A549 (cell line): Measurements from ENCODE around the gene OSBPL9. TPM values are rescaled to one million over a fixed set of nuclear protein-coding genes. Genes with fewer than 3 reads are reported as not detected.

Experiments
- ATAC-seq, 2 experiments: fragments of 200-7000 bp in 1 of 2; fragments of >200 bp in 1 of 2; cut with Nextera tagmentation in 1 of 2; cut with Tn5 transposase in 1 of 2; 3 replicates each; pipeline versions ENCODE4 v1.8.0 to v1.9.1; 2018 to 2020; ENCODE audit warnings: mild to moderate bottlenecking in 1 of 2, moderate library complexity in 1 of 2
- CTCF ChIA-PET: fragments of 300-600 bp; sonication (Branson Sonifier 250); formaldehyde crosslinking; extraction: SDS; loops from one replicate; lab custom pipeline; 2021; ENCODE audit warnings: antibody characterized with exemption, inconsistent platforms; lab: Yijun Ruan, JAX
- POLR2A ChIA-PET: fragments of 350-600 bp; formaldehyde crosslinking; extraction: SDS; loops from one replicate; lab custom pipeline; 2021; ENCODE audit warnings: antibody characterized with exemption, inconsistent platforms; lab: Yijun Ruan, JAX
- DNase-seq, 2 experiments: peaks; one replicate each; pipeline versions ENCODE4 v3.0.0 to v3.0.0-alpha.2; 2011 to 2016; ENCODE audit warnings: low read depth in 1 of 2, low spot score in 1 of 2
- FAIRE-seq: peaks from 2 replicates; lab custom pipeline; 2011; peaks lifted over from hg19 to GRCh38; lab: Jason Lieb, UNC
- H3K27ac ChIP-seq, 2 experiments: fragments of >200 bp; sonication (Bioruptor Twin); formaldehyde crosslinking; 3 replicates each; pipeline ENCODE4 v1.5.1; 2016 to 2017
- H3K4me1 ChIP-seq: fragments of >200 bp; sonication (Bioruptor Twin); formaldehyde crosslinking; 3 replicates; pipeline ENCODE4 v1.6.1; 2016
- H3K4me2 ChIP-seq: fragments of >200 bp; sonication (Bioruptor Twin); formaldehyde crosslinking; 3 replicates; pipeline ENCODE4 v1.6.1; 2016
- H3K4me3 ChIP-seq: fragments of >200 bp; sonication (Bioruptor Twin); formaldehyde crosslinking; 3 replicates; pipeline ENCODE4 v1.5.1; 2016
- H3K9me3 ChIP-seq: fragments of >200 bp; sonication (Bioruptor Twin); formaldehyde crosslinking; 3 replicates; pipeline ENCODE4 v1.6.1; 2016
- CBX2 ChIP-seq: fragments of 200-600 bp; sonication (generic); IDR thresholded peaks from 2 replicates; pipeline ENCODE4 v1.6.1; 2016; ENCODE audit warnings: low read depth, mild to moderate bottlenecking, borderline replicate concordance
- CHD2 ChIP-seq: fragments of 150-350 bp; IDR thresholded peaks from 2 replicates; pipeline ENCODE4 v1.6.1; 2014; ENCODE audit warnings: low read length; ENCODE audit not compliant: partially characterized antibody
- EHF ChIP-seq: fragments of 250-450 bp; sonication (Bioruptor Pico); IDR thresholded peaks from 2 replicates; pipeline ENCODE4 v1.5.0; 2020; ENCODE audit warnings: mild to moderate bottlenecking
- ESRRA ChIP-seq: fragments of 150-350 bp; IDR thresholded peaks from 2 replicates; pipeline ENCODE4 v1.6.1; 2014; ENCODE audit warnings: mild to moderate bottlenecking, low read length, borderline replicate concordance
- HOXA7 ChIP-seq: fragments of 250-450 bp; sonication (Bioruptor Pico); IDR thresholded peaks from 2 replicates; pipeline ENCODE4 v1.5.0; 2020; ENCODE audit warnings: mild to moderate bottlenecking, moderate library complexity
- HOXB13 ChIP-seq: fragments of 250-450 bp; sonication (Bioruptor Pico); IDR thresholded peaks from 2 replicates; pipeline ENCODE4 v1.5.0; 2020; ENCODE audit warnings: low read depth, mild to moderate bottlenecking, moderate library complexity
- MAZ ChIP-seq: fragments of 150-350 bp; IDR thresholded peaks from 2 replicates; pipeline ENCODE4 v1.6.1; 2014; ENCODE audit warnings: antibody characterized with exemption, low read depth, low read length, borderline replicate concordance
- MYC ChIP-seq: IDR thresholded peaks from 2 replicates; pipeline ENCODE4 v1.6.1; 2012; ENCODE audit warnings: mild to moderate bottlenecking, inconsistent platforms, low read length, improper control_type of control experiment, borderline replicate concordance
- NPAS2 ChIP-seq: fragments of 250-450 bp; sonication (Bioruptor Pico); IDR thresholded peaks from 2 replicates; pipeline ENCODE4 v1.8.0; 2022; ENCODE audit warnings: mild to moderate bottlenecking, moderate library complexity, borderline replicate concordance
- POLR2A ChIP-seq: IDR thresholded peaks from 2 replicates; pipeline ENCODE4 v1.6.1; 2012; ENCODE audit warnings: mild to moderate bottlenecking, low read length
- RAD21 ChIP-seq, 2 experiments: fragments of >200 bp in 1 of 2; sonication (Bioruptor Twin) in 1 of 2; formaldehyde crosslinking in 1 of 2; IDR thresholded peaks in 1 of 2; conservative IDR thresholded peaks in 1 of 2; 2 replicates in 1 of 2; 3 replicates in 1 of 2; pipeline ENCODE4 v1.6.1; 2012 to 2018; ENCODE audit warnings: inconsistent platforms in 1 of 2
- RFX5 ChIP-seq: fragments of 450-650 bp; IDR thresholded peaks from 2 replicates; pipeline ENCODE4 v1.7.1; 2014; ENCODE audit warnings: antibody characterized with exemption, mild to moderate bottlenecking, moderate library complexity
- SMC3 ChIP-seq: fragments of >200 bp; sonication (Bioruptor Twin); formaldehyde crosslinking; IDR thresholded peaks from 3 replicates; pipeline ENCODE4 v1.6.1; 2018; ENCODE audit warnings: inconsistent platforms
- SREBF2 ChIP-seq: fragments of 450-650 bp; IDR thresholded peaks from 2 replicates; pipeline ENCODE4 v1.6.1; 2014; ENCODE audit warnings: mild to moderate bottlenecking, moderate library complexity
- TFCP2L1 ChIP-seq: fragments of 250-450 bp; sonication (Bioruptor Pico); IDR thresholded peaks from 2 replicates; pipeline ENCODE4 v1.5.0; 2021; ENCODE audit warnings: mild to moderate bottlenecking
- ZSCAN20 ChIP-seq: fragments of 250-450 bp; sonication (Bioruptor Pico); IDR thresholded peaks from 2 replicates; pipeline ENCODE4 v1.8.0; 2022; ENCODE audit warnings: mild to moderate bottlenecking, moderate library complexity
- WGBS: methylation state at CpG from one replicate; pipeline ENCODE4 v1.1.6; 2017; ENCODE audit errors: missing lambda C conversion rate; 5-methylcytosine and 5-hydroxymethylcytosine counted together
- polyA plus RNA-seq, 4 experiments: library from polyadenylated mRNA; depleted of rRNA in 3 of 4; stranded (reverse); fragments of >200 nt; fragmentation: RNase III in 1 of 4; extraction: RNeasy Plus Mini Kit Qiagen cat#74134 plus additional on column Dnase treatment in 1 of 4; gene quantifications; 2 replicates in 3 of 4; 3 replicates in 1 of 4; pipeline ENCODE4 v1.2.3, GENCODE V29; 2011 to 2017
- TF ChIP-seq, protein P1 (sequence below): fragments of 450-650 bp; IDR thresholded peaks from 2 replicates; pipeline ENCODE4 v1.6.1; 2014; ENCODE audit warnings: antibody characterized with exemption
- TF ChIP-seq, protein P2 (sequence below): fragments of 200-600 bp; sonication (generic); IDR thresholded peaks from 2 replicates; pipeline ENCODE4 v1.6.1; 2016; ENCODE audit warnings: antibody characterized with exemption, mild to moderate bottlenecking, moderate library complexity
- TF ChIP-seq, protein P3 (sequence below): IDR thresholded peaks from 2 replicates; pipeline ENCODE4 v1.6.1; 2012; ENCODE audit warnings: low read depth, borderline replicate concordance
- TF ChIP-seq, protein P4 (sequence below): IDR thresholded peaks from 2 replicates; pipeline ENCODE4 v1.6.1; 2012

OSBPL9 gene
- polyA plus RNA-seq, 2 of the 4 experiments (the other 2 are of a cell fraction): 52.6 to 93.7 TPM

DNA sequence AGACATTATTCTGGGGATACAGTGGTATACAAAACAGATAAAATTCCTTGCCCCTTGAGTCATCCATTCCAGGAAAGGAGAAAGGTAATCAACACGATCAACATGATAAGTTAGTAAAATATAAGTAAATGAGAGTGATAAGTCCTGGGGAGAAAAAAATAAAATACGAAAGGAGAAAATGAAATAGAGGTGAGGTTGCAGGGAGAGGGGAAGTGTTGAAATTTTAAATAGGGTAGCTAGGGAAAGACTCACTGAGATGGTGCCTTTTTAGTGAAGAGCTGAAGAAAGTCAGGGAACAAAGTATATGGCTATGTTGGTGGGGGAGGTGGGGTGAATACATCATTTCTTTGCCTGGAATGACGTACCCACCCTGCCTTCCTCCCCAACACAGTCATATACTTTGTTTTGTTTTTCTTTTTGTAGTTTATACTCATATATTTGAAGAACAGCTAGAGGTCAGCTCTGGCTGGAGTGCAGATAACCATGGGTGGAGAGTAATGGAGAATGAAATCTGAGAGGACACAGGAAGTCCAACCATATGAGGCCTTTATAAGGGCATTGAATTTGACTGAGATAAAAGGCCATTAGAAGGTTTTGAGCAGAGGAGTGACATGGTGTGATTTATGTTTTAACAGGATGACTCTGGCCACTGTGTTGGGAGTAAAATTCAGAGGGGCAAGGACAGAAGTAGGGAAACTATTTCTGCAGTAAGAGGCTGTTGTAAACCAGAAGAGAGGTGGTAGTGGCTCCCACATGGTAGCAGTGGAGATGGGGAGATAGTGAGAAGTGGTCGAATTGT is 54.8 kb downstream of the OSBPL9 start:
- no peaks in the 10 kb centered on the region for H3K9me3 ChIP-seq
- TF ChIP-seq CHD2 (no peak), NPAS2 (CRISPR knock-in tag) (no peak)
- ChIA-PET CTCF (interaction anchor here (0.6 kb wide), 1 partner anchor 97 kb away, joined by 3 read pairs; no protein-coding TSS in a partner anchor), POLR2A (no interaction called here)
- H3K4me3 ChIP-seq: no peak overlapping the region
- DNase-seq: peak in 1 of 2 experiments; percentile 33
- peaks cover 44% of the 10 kb centered on the region for H3K4me1 ChIP-seq
- FAIRE-seq: no peak
- 65% methylated on average over 4 of the region's 4 CpGs for WGBS
- H3K27ac ChIP-seq: peak overlapping the region in 1 of 2 experiments; percentile 11; a peak in 1 of 6 replicates
- peak; percentile 24 to 75; a peak in 3 of 6 replicates for ATAC-seq
- H3K4me2 ChIP-seq: peak overlapping the region; percentile 43

DNA sequence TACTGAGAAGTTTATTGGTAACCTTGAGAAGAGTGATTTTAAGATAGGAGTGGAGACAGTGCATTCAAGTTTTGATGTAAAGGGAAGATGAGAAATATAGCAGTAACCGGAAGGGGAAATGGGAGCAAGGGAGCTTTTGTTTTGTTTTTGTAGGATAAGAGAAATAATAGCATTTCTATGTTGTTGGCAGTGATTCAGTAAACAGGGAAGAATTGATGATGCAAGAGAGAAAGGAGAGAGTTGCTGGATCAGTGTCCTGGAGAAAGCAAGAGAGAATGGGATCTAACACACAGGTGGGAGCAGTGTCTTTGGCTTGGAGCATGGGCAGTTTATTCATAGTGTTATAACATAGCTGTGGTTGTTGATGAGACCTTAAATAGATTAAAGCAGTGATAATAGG is 56.4 kb downstream of the OSBPL9 start:
- no peak overlapping the region for H3K4me3 ChIP-seq
- no peak overlapping the region for H3K4me2 ChIP-seq
- CTCF ChIA-PET: interaction anchor here (0.6 to 1.4 kb wide), 3 partner anchors 10 to 16 kb away, joined by 3 to 4 read pairs (median 3); no protein-coding TSS in a partner anchor
- H3K27ac ChIP-seq: no peak overlapping the region
- TF ChIP-seq, protein P1, sequence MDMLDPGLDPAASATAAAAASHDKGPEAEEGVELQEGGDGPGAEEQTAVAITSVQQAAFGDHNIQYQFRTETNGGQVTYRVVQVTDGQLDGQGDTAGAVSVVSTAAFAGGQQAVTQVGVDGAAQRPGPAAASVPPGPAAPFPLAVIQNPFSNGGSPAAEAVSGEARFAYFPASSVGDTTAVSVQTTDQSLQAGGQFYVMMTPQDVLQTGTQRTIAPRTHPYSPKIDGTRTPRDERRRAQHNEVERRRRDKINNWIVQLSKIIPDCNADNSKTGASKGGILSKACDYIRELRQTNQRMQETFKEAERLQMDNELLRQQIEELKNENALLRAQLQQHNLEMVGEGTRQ: no peak
- TF ChIP-seq, protein P2, sequence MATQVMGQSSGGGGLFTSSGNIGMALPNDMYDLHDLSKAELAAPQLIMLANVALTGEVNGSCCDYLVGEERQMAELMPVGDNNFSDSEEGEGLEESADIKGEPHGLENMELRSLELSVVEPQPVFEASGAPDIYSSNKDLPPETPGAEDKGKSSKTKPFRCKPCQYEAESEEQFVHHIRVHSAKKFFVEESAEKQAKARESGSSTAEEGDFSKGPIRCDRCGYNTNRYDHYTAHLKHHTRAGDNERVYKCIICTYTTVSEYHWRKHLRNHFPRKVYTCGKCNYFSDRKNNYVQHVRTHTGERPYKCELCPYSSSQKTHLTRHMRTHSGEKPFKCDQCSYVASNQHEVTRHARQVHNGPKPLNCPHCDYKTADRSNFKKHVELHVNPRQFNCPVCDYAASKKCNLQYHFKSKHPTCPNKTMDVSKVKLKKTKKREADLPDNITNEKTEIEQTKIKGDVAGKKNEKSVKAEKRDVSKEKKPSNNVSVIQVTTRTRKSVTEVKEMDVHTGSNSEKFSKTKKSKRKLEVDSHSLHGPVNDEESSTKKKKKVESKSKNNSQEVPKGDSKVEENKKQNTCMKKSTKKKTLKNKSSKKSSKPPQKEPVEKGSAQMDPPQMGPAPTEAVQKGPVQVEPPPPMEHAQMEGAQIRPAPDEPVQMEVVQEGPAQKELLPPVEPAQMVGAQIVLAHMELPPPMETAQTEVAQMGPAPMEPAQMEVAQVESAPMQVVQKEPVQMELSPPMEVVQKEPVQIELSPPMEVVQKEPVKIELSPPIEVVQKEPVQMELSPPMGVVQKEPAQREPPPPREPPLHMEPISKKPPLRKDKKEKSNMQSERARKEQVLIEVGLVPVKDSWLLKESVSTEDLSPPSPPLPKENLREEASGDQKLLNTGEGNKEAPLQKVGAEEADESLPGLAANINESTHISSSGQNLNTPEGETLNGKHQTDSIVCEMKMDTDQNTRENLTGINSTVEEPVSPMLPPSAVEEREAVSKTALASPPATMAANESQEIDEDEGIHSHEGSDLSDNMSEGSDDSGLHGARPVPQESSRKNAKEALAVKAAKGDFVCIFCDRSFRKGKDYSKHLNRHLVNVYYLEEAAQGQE: no peak
- TF ChIP-seq MAZ: no peak
- TF ChIP-seq SMC3: no peak
- TF ChIP-seq, protein P3, sequence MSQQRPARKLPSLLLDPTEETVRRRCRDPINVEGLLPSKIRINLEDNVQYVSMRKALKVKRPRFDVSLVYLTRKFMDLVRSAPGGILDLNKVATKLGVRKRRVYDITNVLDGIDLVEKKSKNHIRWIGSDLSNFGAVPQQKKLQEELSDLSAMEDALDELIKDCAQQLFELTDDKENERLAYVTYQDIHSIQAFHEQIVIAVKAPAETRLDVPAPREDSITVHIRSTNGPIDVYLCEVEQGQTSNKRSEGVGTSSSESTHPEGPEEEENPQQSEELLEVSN: no peak
- TF ChIP-seq EHF (CRISPR knock-in tag): no peak
- TF ChIP-seq HOXA7 (CRISPR knock-in tag): no peak
- TF ChIP-seq ZSCAN20 (CRISPR knock-in tag): no peak
- TF ChIP-seq, protein P4, sequence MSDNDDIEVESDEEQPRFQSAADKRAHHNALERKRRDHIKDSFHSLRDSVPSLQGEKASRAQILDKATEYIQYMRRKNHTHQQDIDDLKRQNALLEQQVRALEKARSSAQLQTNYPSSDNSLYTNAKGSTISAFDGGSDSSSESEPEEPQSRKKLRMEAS: no peak
- TF ChIP-seq NPAS2 (CRISPR knock-in tag): no peak
- TF ChIP-seq POLR2A: no peak
- no peak for TF ChIP-seq CBX2
- TF ChIP-seq ESRRA: no peak
- no peak for TF ChIP-seq RAD21 (conservative IDR thresholded peaks at IDR 0.05 in 1 of 2, IDR thresholded peaks at IDR 0.05 in 1 of 2)
- no peak for TF ChIP-seq RFX5
- TF ChIP-seq TFCP2L1 (CRISPR knock-in tag): no peak
- TF ChIP-seq SREBF2: no peak
- no peak for TF ChIP-seq HOXB13 (CRISPR knock-in tag)
- TF ChIP-seq MYC: no peak
- no peak for ATAC-seq
- no peak for DNase-seq
- H3K4me1 ChIP-seq: peaks cover 44% of the 10 kb centered on the region
- POLR2A ChIA-PET: no interaction called here
- no peaks in the 10 kb centered on the region for H3K9me3 ChIP-seq
- no peak for FAIRE-seq
- 91% methylated on average over 1 of the region's 1 CpG for WGBS
